A549 (cell line): ENCODE measurements around the gene LYZL1. TPM values are rescaled to one million over a fixed set of nuclear protein-coding genes. Genes with fewer than 3 reads are reported as not detected.

ENCODE experiments used
- ATAC-seq, 2 experiments: fragments of 200-7000 bp in 1 of 2; fragments of >200 bp in 1 of 2; cut with Nextera tagmentation in 1 of 2; cut with Tn5 transposase in 1 of 2; 3 replicates each; pipeline versions ENCODE4 v1.8.0 to v1.9.1; 2018 to 2020; ENCODE audit warnings: mild to moderate bottlenecking in 1 of 2, moderate library complexity in 1 of 2
- CTCF ChIA-PET: fragments of 300-600 bp; sonication (Branson Sonifier 250); formaldehyde crosslinking; extraction: SDS; loops from one replicate; lab custom pipeline; 2021; ENCODE audit warnings: antibody characterized with exemption, inconsistent platforms; lab: Yijun Ruan, JAX
- POLR2A ChIA-PET: fragments of 350-600 bp; formaldehyde crosslinking; extraction: SDS; loops from one replicate; lab custom pipeline; 2021; ENCODE audit warnings: antibody characterized with exemption, inconsistent platforms; lab: Yijun Ruan, JAX
- DNase-seq, 2 experiments: peaks; one replicate each; pipeline versions ENCODE4 v3.0.0 to v3.0.0-alpha.2; 2011 to 2016; ENCODE audit warnings: low read depth in 1 of 2, low spot score in 1 of 2
- FAIRE-seq: peaks from 2 replicates; lab custom pipeline; 2011; peaks lifted over from hg19 to GRCh38; lab: Jason Lieb, UNC
- H3K27ac ChIP-seq, 2 experiments: fragments of >200 bp; sonication (Bioruptor Twin); formaldehyde crosslinking; 3 replicates each; pipeline ENCODE4 v1.5.1; 2016 to 2017
- H3K4me1 ChIP-seq: fragments of >200 bp; sonication (Bioruptor Twin); formaldehyde crosslinking; 3 replicates; pipeline ENCODE4 v1.6.1; 2016
- H3K4me2 ChIP-seq: fragments of >200 bp; sonication (Bioruptor Twin); formaldehyde crosslinking; 3 replicates; pipeline ENCODE4 v1.6.1; 2016
- H3K4me3 ChIP-seq: fragments of >200 bp; sonication (Bioruptor Twin); formaldehyde crosslinking; 3 replicates; pipeline ENCODE4 v1.5.1; 2016
- H3K9me3 ChIP-seq: fragments of >200 bp; sonication (Bioruptor Twin); formaldehyde crosslinking; 3 replicates; pipeline ENCODE4 v1.6.1; 2016
- CBX2 ChIP-seq: fragments of 200-600 bp; sonication (generic); IDR thresholded peaks from 2 replicates; pipeline ENCODE4 v1.6.1; 2016; ENCODE audit warnings: low read depth, mild to moderate bottlenecking, borderline replicate concordance
- CBX8 ChIP-seq: fragments of 200-600 bp; sonication (generic); IDR thresholded peaks from 2 replicates; pipeline ENCODE4 v1.6.1; 2016
- CHD4 ChIP-seq: fragments of 200-600 bp; sonication (generic); IDR thresholded peaks from 2 replicates; pipeline ENCODE4 v1.6.1; 2016; ENCODE audit warnings: antibody characterized with exemption, mild to moderate bottlenecking, borderline replicate concordance
- EHMT2 ChIP-seq: fragments of 200-600 bp; sonication (generic); IDR thresholded peaks from 2 replicates; pipeline ENCODE4 v1.6.1; 2016; ENCODE audit warnings: antibody characterized with exemption, low read depth, mild to moderate bottlenecking, moderate library complexity
- HDAC2 ChIP-seq: fragments of 200-600 bp; sonication (generic); IDR thresholded peaks from 2 replicates; pipeline ENCODE4 v1.6.1; 2016
- HEYL ChIP-seq: fragments of 250-450 bp; sonication (Bioruptor Pico); IDR thresholded peaks from 2 replicates; pipeline ENCODE4 v1.8.0; 2021; ENCODE audit warnings: mild to moderate bottlenecking, moderate library complexity
- HOXA7 ChIP-seq: fragments of 250-450 bp; sonication (Bioruptor Pico); IDR thresholded peaks from 2 replicates; pipeline ENCODE4 v1.5.0; 2020; ENCODE audit warnings: mild to moderate bottlenecking, moderate library complexity
- HOXB13 ChIP-seq: fragments of 250-450 bp; sonication (Bioruptor Pico); IDR thresholded peaks from 2 replicates; pipeline ENCODE4 v1.5.0; 2020; ENCODE audit warnings: low read depth, mild to moderate bottlenecking, moderate library complexity
- HOXB5 ChIP-seq: fragments of 250-450 bp; sonication (Bioruptor Pico); IDR thresholded peaks from 2 replicates; pipeline ENCODE4 v1.5.0; 2020; ENCODE audit warnings: mild to moderate bottlenecking, moderate library complexity
- JUN ChIP-seq, 2 experiments: fragments of >200 bp; sonication (Bioruptor Twin); formaldehyde crosslinking; IDR thresholded peaks; 2 replicates in 1 of 2; 3 replicates in 1 of 2; pipeline ENCODE4 v1.6.1; 2016 to 2017
- JUNB ChIP-seq: fragments of >200 bp; sonication (Bioruptor Twin); formaldehyde crosslinking; IDR thresholded peaks from 2 replicates; pipeline ENCODE4 v1.6.1; 2016
- MAX ChIP-seq: IDR thresholded peaks from 2 replicates; pipeline ENCODE4 v1.6.1; 2012
- MYC ChIP-seq: IDR thresholded peaks from 2 replicates; pipeline ENCODE4 v1.6.1; 2012; ENCODE audit warnings: mild to moderate bottlenecking, inconsistent platforms, low read length, improper control_type of control experiment, borderline replicate concordance
- NFE2L2 ChIP-seq: fragments of 150-350 bp; conservative IDR thresholded peaks from 2 replicates; pipeline ENCODE4 v1.6.1; 2014; ENCODE audit warnings: low read length
- NR3C1 ChIP-seq: fragments of >200 bp; sonication (Bioruptor Twin); formaldehyde crosslinking; IDR thresholded peaks from 3 replicates; pipeline ENCODE4 v1.6.1; 2017
- POLR2AphosphoS2 ChIP-seq: conservative IDR thresholded peaks from 2 replicates; pipeline ENCODE4 v1.6.1; 2012; ENCODE audit warnings: low read length, improper control_type of control experiment, inconsistent platforms
- RARB ChIP-seq: fragments of 250-450 bp; sonication (Bioruptor Pico); IDR thresholded peaks from 2 replicates; pipeline ENCODE4 v1.8.0; 2021; ENCODE audit warnings: mild to moderate bottlenecking, moderate library complexity
- RCOR1 ChIP-seq: fragments of 150-350 bp; IDR thresholded peaks from 2 replicates; pipeline ENCODE4 v1.6.1; 2014; ENCODE audit warnings: antibody characterized with exemption, low read length, low read depth
- RFX5 ChIP-seq: fragments of 450-650 bp; IDR thresholded peaks from 2 replicates; pipeline ENCODE4 v1.7.1; 2014; ENCODE audit warnings: antibody characterized with exemption, mild to moderate bottlenecking, moderate library complexity
- SMC3 ChIP-seq: fragments of >200 bp; sonication (Bioruptor Twin); formaldehyde crosslinking; IDR thresholded peaks from 3 replicates; pipeline ENCODE4 v1.6.1; 2018; ENCODE audit warnings: inconsistent platforms
- TP53 ChIP-seq: fragments of 250-450 bp; sonication (Bioruptor Pico); IDR thresholded peaks from 2 replicates; pipeline ENCODE4 v1.5.0; 2021; ENCODE audit warnings: mild to moderate bottlenecking, moderate library complexity
- ZC3H11A ChIP-seq: fragments of 450-650 bp; IDR thresholded peaks from 2 replicates; pipeline ENCODE4 v1.6.1; 2014; ENCODE audit warnings: antibody characterized with exemption, mild to moderate bottlenecking
- ZNF302 ChIP-seq: fragments of 250-450 bp; sonication (Bioruptor Pico); IDR thresholded peaks from 2 replicates; pipeline ENCODE4 v1.9.0; 2021; ENCODE audit warnings: inconsistent platforms, mild to moderate bottlenecking, moderate library complexity
- ZSCAN20 ChIP-seq: fragments of 250-450 bp; sonication (Bioruptor Pico); IDR thresholded peaks from 2 replicates; pipeline ENCODE4 v1.8.0; 2022; ENCODE audit warnings: mild to moderate bottlenecking, moderate library complexity
- WGBS: methylation state at CpG from one replicate; pipeline ENCODE4 v1.1.6; 2017; ENCODE audit errors: missing lambda C conversion rate; 5-methylcytosine and 5-hydroxymethylcytosine counted together
- polyA plus RNA-seq, 4 experiments: library from polyadenylated mRNA; depleted of rRNA in 3 of 4; stranded (reverse); fragments of >200 nt; fragmentation: RNase III in 1 of 4; extraction: RNeasy Plus Mini Kit Qiagen cat#74134 plus additional on column Dnase treatment in 1 of 4; gene quantifications; 2 replicates in 3 of 4; 3 replicates in 1 of 4; pipeline ENCODE4 v1.2.3, GENCODE V29; 2011 to 2017
- TF ChIP-seq, protein P1 (sequence below): fragments of >200 bp; sonication (Bioruptor Twin); formaldehyde crosslinking; IDR thresholded peaks from 2 replicates; pipeline ENCODE4 v1.6.1; 2016
- TF ChIP-seq, protein P2 (sequence below): fragments of 450-650 bp; IDR thresholded peaks from 2 replicates; pipeline ENCODE4 v1.6.1; 2014; ENCODE audit warnings: antibody characterized with exemption
- TF ChIP-seq, protein P3 (sequence below): fragments of 250-450 bp; sonication (Bioruptor Pico); IDR thresholded peaks from 2 replicates; pipeline ENCODE4 v1.5.0; 2020; ENCODE audit warnings: low read depth, mild to moderate bottlenecking, moderate library complexity
- TF ChIP-seq, protein P4 (sequence below): fragments of >200 bp; sonication (Bioruptor Twin); formaldehyde crosslinking; IDR thresholded peaks from 3 replicates; pipeline ENCODE4 v1.5.1; 2016

Gene LYZL1
- polyA plus RNA-seq, 2 of the 4 experiments (the other 2 are of a cell fraction): not detected

GRCh38 chr10:29353887-29354561 is 65.2 kb downstream of the LYZL1 start:
- H3K4me1 ChIP-seq: no peaks in the 10 kb centered on the region
- TF ChIP-seq JUNB (no peak), HOXB13 (CRISPR knock-in tag) (no peak), CBX8 (no peak), CHD4 (no peak), NFE2L2 (no peak), ZC3H11A (no peak), ZSCAN20 (CRISPR knock-in tag) (no peak), EHMT2 (no peak), RCOR1 (no peak), NR3C1 (no peak), MYC (no peak), POLR2AphosphoS2 (no peak), HOXB5 (no peak), ZNF302 (CRISPR knock-in tag) (no peak), TP53 (CRISPR knock-in tag) (no peak), HDAC2 (no peak)
- TF ChIP-seq, protein P1, sequence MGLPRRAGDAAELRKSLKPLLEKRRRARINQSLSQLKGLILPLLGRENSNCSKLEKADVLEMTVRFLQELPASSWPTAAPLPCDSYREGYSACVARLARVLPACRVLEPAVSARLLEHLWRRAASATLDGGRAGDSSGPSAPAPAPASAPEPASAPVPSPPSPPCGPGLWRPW: no peak
- TF ChIP-seq, protein P2, sequence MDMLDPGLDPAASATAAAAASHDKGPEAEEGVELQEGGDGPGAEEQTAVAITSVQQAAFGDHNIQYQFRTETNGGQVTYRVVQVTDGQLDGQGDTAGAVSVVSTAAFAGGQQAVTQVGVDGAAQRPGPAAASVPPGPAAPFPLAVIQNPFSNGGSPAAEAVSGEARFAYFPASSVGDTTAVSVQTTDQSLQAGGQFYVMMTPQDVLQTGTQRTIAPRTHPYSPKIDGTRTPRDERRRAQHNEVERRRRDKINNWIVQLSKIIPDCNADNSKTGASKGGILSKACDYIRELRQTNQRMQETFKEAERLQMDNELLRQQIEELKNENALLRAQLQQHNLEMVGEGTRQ: no peak
- TF ChIP-seq, protein P3, sequence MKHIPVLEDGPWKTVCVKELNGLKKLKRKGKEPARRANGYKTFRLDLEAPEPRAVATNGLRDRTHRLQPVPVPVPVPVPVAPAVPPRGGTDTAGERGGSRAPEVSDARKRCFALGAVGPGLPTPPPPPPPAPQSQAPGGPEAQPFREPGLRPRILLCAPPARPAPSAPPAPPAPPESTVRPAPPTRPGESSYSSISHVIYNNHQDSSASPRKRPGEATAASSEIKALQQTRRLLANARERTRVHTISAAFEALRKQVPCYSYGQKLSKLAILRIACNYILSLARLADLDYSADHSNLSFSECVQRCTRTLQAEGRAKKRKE (CRISPR knock-in tag): no peak
- TF ChIP-seq, protein P4, sequence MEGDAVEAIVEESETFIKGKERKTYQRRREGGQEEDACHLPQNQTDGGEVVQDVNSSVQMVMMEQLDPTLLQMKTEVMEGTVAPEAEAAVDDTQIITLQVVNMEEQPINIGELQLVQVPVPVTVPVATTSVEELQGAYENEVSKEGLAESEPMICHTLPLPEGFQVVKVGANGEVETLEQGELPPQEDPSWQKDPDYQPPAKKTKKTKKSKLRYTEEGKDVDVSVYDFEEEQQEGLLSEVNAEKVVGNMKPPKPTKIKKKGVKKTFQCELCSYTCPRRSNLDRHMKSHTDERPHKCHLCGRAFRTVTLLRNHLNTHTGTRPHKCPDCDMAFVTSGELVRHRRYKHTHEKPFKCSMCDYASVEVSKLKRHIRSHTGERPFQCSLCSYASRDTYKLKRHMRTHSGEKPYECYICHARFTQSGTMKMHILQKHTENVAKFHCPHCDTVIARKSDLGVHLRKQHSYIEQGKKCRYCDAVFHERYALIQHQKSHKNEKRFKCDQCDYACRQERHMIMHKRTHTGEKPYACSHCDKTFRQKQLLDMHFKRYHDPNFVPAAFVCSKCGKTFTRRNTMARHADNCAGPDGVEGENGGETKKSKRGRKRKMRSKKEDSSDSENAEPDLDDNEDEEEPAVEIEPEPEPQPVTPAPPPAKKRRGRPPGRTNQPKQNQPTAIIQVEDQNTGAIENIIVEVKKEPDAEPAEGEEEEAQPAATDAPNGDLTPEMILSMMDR: no peak
- TF ChIP-seq, all 56 proteins: peak for 0
- FAIRE-seq (no peak), ATAC-seq (no peak), DNase-seq (no peak)
- ChIA-PET POLR2A (no interaction called here), CTCF (interaction anchor here (0.5 kb wide), 1 partner anchor 132 kb away, joined by 3 read pairs; no protein-coding TSS in a partner anchor)
- H3K4me2 ChIP-seq: no peak overlapping the region
- no peak overlapping the region for H3K4me3 ChIP-seq
- H3K27ac ChIP-seq: no peak overlapping the region
- 71% methylated on average over 3 of the region's 3 CpGs for WGBS
- no peaks in the 10 kb centered on the region for H3K9me3 ChIP-seq

- DNase-seq: no peak
- WGBS: 75% methylated on average over 6 of the region's 6 CpGs
- Histone ChIP-seq H3K9me3 (no peaks in the 10 kb centered on the region), H3K4me1 (no peaks in the 10 kb centered on the region), H3K4me3 (no peak overlapping the region)
- POLR2A ChIA-PET: interaction anchor here (0.7 kb wide), 1 partner anchor 656 kb away, joined by 3 read pairs; no protein-coding TSS in a partner anchor
- ATAC-seq: no peak
- TF ChIP-seq MAX (no peak), HDAC2 (no peak), NFE2L2 (no peak), RARB (CRISPR knock-in tag) (no peak), JUN (IDR thresholded peaks at IDR 0.05) (no peak), JUNB (no peak), ZNF302 (CRISPR knock-in tag) (no peak), ZSCAN20 (CRISPR knock-in tag) (no peak), EHMT2 (no peak), SMC3 (no peak), RFX5 (no peak), CBX2 (no peak), HEYL (CRISPR knock-in tag) (no peak), CHD4 (no peak), HOXA7 (CRISPR knock-in tag) (no peak)
- TF ChIP-seq, protein P1: no peak
- TF ChIP-seq, all 56 proteins: peak for 0
- Histone ChIP-seq H3K27ac (no peak overlapping the region), H3K4me2 (no peak overlapping the region)
- CTCF ChIA-PET: interaction anchor here (0.5 to 1.2 kb wide), 6 partner anchors 12 to 768 kb away, joined by 3 to 7 read pairs (median 3); no protein-coding TSS in a partner anchor
- FAIRE-seq: no peak
Observed at GRCh38 chr10:29355411-29355991, 66.6 kb downstream of the LYZL1 start.
